HepG2 (cell line): ENCODE results near the gene HOXA11. TPM values are rescaled to one million over a fixed set of nuclear protein-coding genes. Genes with fewer than 3 reads are reported as not detected.

Experiments
- FOXP4 ChIP-seq: sonication (generic); formaldehyde crosslinking; IDR thresholded peaks from 2 replicates; pipeline ENCODE4 v1.4.0; 2020; ENCODE audit warnings: missing genetic modification reagents
- HMGA1 ChIP-seq: sonication (generic); formaldehyde crosslinking; conservative IDR thresholded peaks from 2 replicates; pipeline ENCODE4 v1.4.0; 2020; ENCODE audit warnings: missing genetic modification reagents
- NFE2 ChIP-seq: sonication (generic); formaldehyde crosslinking; IDR thresholded peaks from 2 replicates; pipeline ENCODE4 v1.4.0; 2020; ENCODE audit warnings: missing genetic modification reagents
- TFE3 ChIP-seq: IDR thresholded peaks from 2 replicates; pipeline ENCODE4 v1.6.1; 2016
- ZFP82 ChIP-seq: sonication (generic); formaldehyde crosslinking; IDR thresholded peaks from 2 replicates; pipeline ENCODE4 v1.5.1; 2020; ENCODE audit warnings: mild to moderate bottlenecking, missing genetic modification reagents, borderline replicate concordance
- ZFY ChIP-seq: sonication (generic); formaldehyde crosslinking; IDR thresholded peaks from 2 replicates; pipeline ENCODE4 v1.4.0; 2020; ENCODE audit warnings: missing genetic modification reagents
- ZMYM2 ChIP-seq: sonication (generic); formaldehyde crosslinking; IDR thresholded peaks from 2 replicates; pipeline ENCODE4 v1.8.0; 2022; ENCODE audit warnings: mild to moderate bottlenecking, missing genetic modification reagents
- ZNF329 ChIP-seq: sonication (generic); formaldehyde crosslinking; IDR thresholded peaks from 2 replicates; pipeline ENCODE4 v1.9.0; 2021; ENCODE audit warnings: low read depth, mild to moderate bottlenecking, missing genetic modification reagents
- ZNF331 ChIP-seq: sonication (generic); formaldehyde crosslinking; IDR thresholded peaks from 2 replicates; pipeline ENCODE4 v1.4.0; 2020; ENCODE audit warnings: missing genetic modification reagents
- ZNF362 ChIP-seq: sonication (generic); formaldehyde crosslinking; IDR thresholded peaks from 2 replicates; pipeline ENCODE4 v1.4.0; 2020; ENCODE audit warnings: missing genetic modification reagents, mild to moderate bottlenecking, borderline replicate concordance
- ZNF367 ChIP-seq: sonication (generic); formaldehyde crosslinking; IDR thresholded peaks from 2 replicates; pipeline ENCODE4 v1.4.0; 2020; ENCODE audit warnings: missing genetic modification reagents, borderline replicate concordance
- ZNF430 ChIP-seq: sonication (generic); formaldehyde crosslinking; IDR thresholded peaks from 2 replicates; pipeline ENCODE4 v1.9.0; 2021; ENCODE audit warnings: mild to moderate bottlenecking, missing genetic modification reagents
- ZNF569 ChIP-seq: sonication (generic); formaldehyde crosslinking; IDR thresholded peaks from 2 replicates; pipeline ENCODE4 v1.5.0; 2020; ENCODE audit warnings: mild to moderate bottlenecking, missing genetic modification reagents, moderate library complexity, borderline replicate concordance
- ZNF777 ChIP-seq: sonication (generic); formaldehyde crosslinking; IDR thresholded peaks from 2 replicates; pipeline ENCODE4 v1.4.0; 2020; ENCODE audit warnings: missing genetic modification reagents
- ZNF780A ChIP-seq: sonication (generic); formaldehyde crosslinking; IDR thresholded peaks from 2 replicates; pipeline ENCODE4 v1.8.0; 2022; ENCODE audit warnings: mild to moderate bottlenecking, missing genetic modification reagents, moderate library complexity
- ZNF782 ChIP-seq: sonication (generic); formaldehyde crosslinking; IDR thresholded peaks from 2 replicates; pipeline ENCODE4 v1.4.0; 2020; ENCODE audit warnings: missing genetic modification reagents, mild to moderate bottlenecking, borderline replicate concordance
- ZNF841 ChIP-seq: sonication (generic); formaldehyde crosslinking; IDR thresholded peaks from 2 replicates; pipeline ENCODE4 v1.8.1; 2023; ENCODE audit warnings: missing genetic modification reagents, borderline replicate concordance
- ZNF879 ChIP-seq: sonication (generic); formaldehyde crosslinking; IDR thresholded peaks from 2 replicates; pipeline ENCODE4 v1.8.1; 2023; ENCODE audit warnings: missing genetic modification reagents
- ZSCAN25 ChIP-seq: sonication (generic); formaldehyde crosslinking; IDR thresholded peaks from 2 replicates; pipeline ENCODE4 v1.8.0; 2022; ENCODE audit warnings: mild to moderate bottlenecking, missing genetic modification reagents
- ZSCAN29 ChIP-seq: sonication (generic); formaldehyde crosslinking; conservative IDR thresholded peaks from 2 replicates; pipeline ENCODE4 v1.4.0; 2020; ENCODE audit warnings: mild to moderate bottlenecking, missing genetic modification reagents
- polyA plus RNA-seq, 8 experiments: library from polyadenylated mRNA; depleted of rRNA in 3 of 8; stranded (reverse) in 7 of 8; unstranded in 1 of 8; fragments of >200 nt; fragmentation: Illumina TruSeq in 4 of 8; extraction: Trizol in 4 of 8; gene quantifications; 2 replicates each; pipeline versions ENCODE4 v1.2.1 to v1.2.3, GENCODE V29; 2011 to 2016; ENCODE audit warnings: low read depth in 4 of 8, missing spikeins in 1 of 8, mixed read lengths in 1 of 8; ENCODE audit not compliant: insufficient read depth in 1 of 8
- total RNA-seq, 5 experiments: library from RNA; depleted of rRNA; stranded (reverse); fragments of >200 nt; fragmentation: Illumina TruSeq; extraction: Trizol; gene quantifications; 2 replicates each; pipeline ENCODE4 v1.2.3, GENCODE V29; 2016; ENCODE audit warnings: low read depth in 1 of 5
- TF ChIP-seq, protein P1 (sequence below), 2 experiments: fragments of 450-650 bp in 1 of 2; sonication (generic) in 1 of 2; formaldehyde crosslinking; IDR thresholded peaks; 2 replicates each; pipeline versions ENCODE4 v1.5.0 to v1.8.0; 2020 to 2022; ENCODE audit warnings: mild to moderate bottlenecking in 1 of 2, missing genetic modification reagents in 1 of 2
- TF ChIP-seq, protein P2 (sequence below): sonication (generic); formaldehyde crosslinking; IDR thresholded peaks from 2 replicates; pipeline ENCODE4 v1.4.0; 2020; ENCODE audit warnings: missing genetic modification reagents

Gene HOXA11
- total and polyA plus RNA-seq, 2 of the 13 experiments (the other 11 are each of a cell fraction or from before 2014, with no cell fraction given): not detected

DNA sequence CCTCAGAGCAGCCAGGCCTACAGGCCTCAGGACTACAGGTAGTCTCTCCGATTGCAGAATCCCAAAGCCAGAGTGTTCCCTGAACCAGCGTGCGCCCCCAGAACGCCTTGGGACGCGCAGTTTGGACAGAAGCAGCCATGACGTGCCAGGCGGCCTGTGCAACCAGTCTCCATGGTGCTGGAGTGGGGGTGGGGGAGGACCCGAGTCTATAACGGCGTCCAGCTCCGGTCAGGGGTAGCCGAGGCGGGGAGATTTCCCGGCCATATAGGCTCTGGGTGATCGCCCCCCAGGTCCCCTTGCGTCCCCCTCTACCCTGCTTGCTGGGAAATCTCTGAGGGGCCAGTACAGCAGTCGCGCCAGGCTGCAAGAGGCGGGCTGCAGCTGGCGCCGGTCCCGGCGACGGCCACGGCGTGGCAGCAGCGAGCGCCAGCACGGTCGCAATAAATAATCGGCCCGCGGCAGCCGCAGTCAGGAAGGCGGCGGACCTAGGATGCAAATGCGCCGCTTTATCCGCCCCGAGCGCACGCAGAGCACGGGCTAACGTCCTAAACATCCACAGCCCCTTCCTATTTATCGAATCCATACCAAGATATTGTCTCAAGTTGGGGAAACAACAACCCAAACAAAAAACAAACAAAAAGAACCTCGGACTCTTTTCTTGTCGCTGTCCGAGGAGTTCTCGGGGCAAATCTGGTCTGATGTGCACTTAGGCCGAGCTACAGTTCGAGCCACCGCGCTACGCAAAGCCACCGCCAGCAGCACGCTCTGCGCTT, 34.3 kb downstream of the HOXA11 start (continued):
- TF ChIP-seq FOXP4 (CRISPR knock-in tag) (peak; percentile 34; the same call in 1 of the 2 replicates), ZNF331 (CRISPR knock-in tag) (no peak; the same call in 1 of the 2 replicates), ZNF367 (no peak), ZMYM2 (CRISPR knock-in tag) (no peak), ZNF430 (CRISPR knock-in tag) (no peak), ZNF777 (peak; percentile 44; the same call in 1 of the 2 replicates), ZFP82 (CRISPR knock-in tag) (no peak), ZSCAN25 (CRISPR knock-in tag) (0 out of 2 replicates have a peak, but pooled peaks have one; percentile 30), TFE3 (CRISPR knock-in tag) (no peak), ZNF782 (CRISPR knock-in tag) (no peak), ZNF841 (CRISPR knock-in tag) (no peak), ZNF879 (CRISPR knock-in tag) (peak; percentile 74; the same call in 1 of the 2 replicates), ZNF362 (no peak), ZFY (CRISPR knock-in tag) (peak; percentile 92), NFE2 (CRISPR knock-in tag) (no peak), ZNF329 (CRISPR knock-in tag) (no peak), ZNF569 (CRISPR knock-in tag) (no peak), HMGA1 (CRISPR knock-in tag) (no peak), ZSCAN29 (0 out of 2 replicates have a peak, but pooled peaks have one; percentile 52), ZNF780A (CRISPR knock-in tag) (no peak)
- TF ChIP-seq, protein P1, sequence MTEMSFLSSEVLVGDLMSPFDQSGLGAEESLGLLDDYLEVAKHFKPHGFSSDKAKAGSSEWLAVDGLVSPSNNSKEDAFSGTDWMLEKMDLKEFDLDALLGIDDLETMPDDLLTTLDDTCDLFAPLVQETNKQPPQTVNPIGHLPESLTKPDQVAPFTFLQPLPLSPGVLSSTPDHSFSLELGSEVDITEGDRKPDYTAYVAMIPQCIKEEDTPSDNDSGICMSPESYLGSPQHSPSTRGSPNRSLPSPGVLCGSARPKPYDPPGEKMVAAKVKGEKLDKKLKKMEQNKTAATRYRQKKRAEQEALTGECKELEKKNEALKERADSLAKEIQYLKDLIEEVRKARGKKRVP (CRISPR knock-in tag; IDR thresholded peaks at IDR 0.05): no peak
- TF ChIP-seq, protein P2, sequence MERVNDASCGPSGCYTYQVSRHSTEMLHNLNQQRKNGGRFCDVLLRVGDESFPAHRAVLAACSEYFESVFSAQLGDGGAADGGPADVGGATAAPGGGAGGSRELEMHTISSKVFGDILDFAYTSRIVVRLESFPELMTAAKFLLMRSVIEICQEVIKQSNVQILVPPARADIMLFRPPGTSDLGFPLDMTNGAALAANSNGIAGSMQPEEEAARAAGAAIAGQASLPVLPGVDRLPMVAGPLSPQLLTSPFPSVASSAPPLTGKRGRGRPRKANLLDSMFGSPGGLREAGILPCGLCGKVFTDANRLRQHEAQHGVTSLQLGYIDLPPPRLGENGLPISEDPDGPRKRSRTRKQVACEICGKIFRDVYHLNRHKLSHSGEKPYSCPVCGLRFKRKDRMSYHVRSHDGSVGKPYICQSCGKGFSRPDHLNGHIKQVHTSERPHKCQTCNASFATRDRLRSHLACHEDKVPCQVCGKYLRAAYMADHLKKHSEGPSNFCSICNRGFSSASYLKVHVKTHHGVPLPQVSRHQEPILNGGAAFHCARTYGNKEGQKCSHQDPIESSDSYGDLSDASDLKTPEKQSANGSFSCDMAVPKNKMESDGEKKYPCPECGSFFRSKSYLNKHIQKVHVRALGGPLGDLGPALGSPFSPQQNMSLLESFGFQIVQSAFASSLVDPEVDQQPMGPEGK: no peak; the same call in 1 of the 2 replicates
